HepG2 (cell line): ENCODE measurements around the gene ATP8A2. TPM values are rescaled to one million over a fixed set of nuclear protein-coding genes. Genes with fewer than 3 reads are reported as not detected.

ENCODE experiments used
- ATAC-seq: fragments of 200-7000 bp; cut with Tn5 transposase; 3 replicates; pipeline ENCODE4 v1.9.1; 2020; ENCODE audit warnings: mild to moderate bottlenecking, moderate library complexity
- BruUV-seq: library from RNA; stranded (reverse); fragments of 400-500 nt; replicated peaks from 2 replicates; lab custom pipeline; 2021; lab: Mats Ljungman, UMichigan
- CTCF ChIA-PET: fragments of 300-600 bp; formaldehyde crosslinking; extraction: SDS; loops from one replicate; lab custom pipeline; 2021; ENCODE audit warnings: low total read pairs, inconsistent platforms, low intra/inter-chr PET ratio; lab: Yijun Ruan, JAX
- POLR2A ChIA-PET: fragments of 350-600 bp; sonication (Branson Sonifier 250); formaldehyde crosslinking; loops from one replicate; lab custom pipeline; 2020; ENCODE audit warnings: antibody characterized with exemption, inconsistent platforms; lab: Yijun Ruan, JAX
- DNase-seq: peaks from one replicate; pipeline ENCODE4 v3.0.0-alpha.2; 2015; ENCODE audit warnings: low spot score
- FAIRE-seq: peaks from 3 replicates; lab custom pipeline; 2011; peaks lifted over from hg19 to GRCh38; lab: Jason Lieb, UNC
- H2AFZ ChIP-seq: one replicate; pipeline ENCODE4 v1.6.1; 2011; ENCODE audit warnings: low read length, inconsistent platforms
- H3K27ac ChIP-seq: fragments of 300-600 bp; 3 replicates; pipeline ENCODE4 v1.8.0; 2011; ENCODE audit warnings: mixed run types, mild to moderate bottlenecking, mixed read lengths, low read length, inconsistent platforms; ENCODE audit not compliant: insufficient read depth; ENCODE audit errors: extremely low read length
- H3K27me3 ChIP-seq, 2 experiments: fragments of 200-600 bp in 1 of 2; 2 replicates in 1 of 2; 3 replicates in 1 of 2; pipeline versions ENCODE4 v1.6.0 to v1.8.0; 2011; ENCODE audit warnings: low read length in 2 of 2, mild to moderate bottlenecking in 2 of 2, moderate library complexity in 2 of 2, inconsistent platforms in 1 of 2; ENCODE audit not compliant: insufficient read depth in 2 of 2, control insufficient read depth in 1 of 2
- H3K36me3 ChIP-seq, 2 experiments: fragments of 200-600 bp in 1 of 2; replicated peaks in 1 of 2; 2 replicates in 1 of 2; 3 replicates in 1 of 2; pipeline versions ENCODE4 v1.5.1 to v1.8.0; 2011; ENCODE audit warnings: low read length in 2 of 2, inconsistent platforms in 1 of 2; ENCODE audit not compliant: insufficient read depth in 2 of 2, control insufficient read depth in 1 of 2
- H3K4me1 ChIP-seq: 2 replicates; pipeline ENCODE4 v1.5.1; 2012; ENCODE audit warnings: low read length, inconsistent platforms; ENCODE audit not compliant: insufficient read depth
- H3K4me2 ChIP-seq: 2 replicates; pipeline ENCODE4 v1.6.0; 2011; ENCODE audit warnings: low read depth, low read length, inconsistent platforms
- H3K4me3 ChIP-seq, 3 experiments: fragments of 200-600 bp in 1 of 3; sonication (generic), shearing (Covaris generic) in 1 of 3; replicated peaks in 1 of 3; 2 replicates each; pipeline ENCODE4 v1.5.1; 2011 to 2016; ENCODE audit warnings: low read length in 3 of 3, inconsistent platforms in 2 of 3, low read depth in 2 of 3, mild to moderate bottlenecking in 2 of 3, control low read depth in 1 of 3, mixed read lengths in 1 of 3; ENCODE audit not compliant: insufficient read depth in 1 of 3
- H3K79me2 ChIP-seq: one replicate; pipeline ENCODE4 v1.6.1; 2011; ENCODE audit warnings: low read length, inconsistent platforms; ENCODE audit not compliant: insufficient read depth
- H3K9ac ChIP-seq: 2 replicates; pipeline ENCODE4 v1.6.0; 2011; ENCODE audit warnings: mild to moderate bottlenecking, low read depth, low read length, inconsistent platforms; ENCODE audit not compliant: insufficient read depth
- H3K9me3 ChIP-seq: 2 replicates; pipeline ENCODE4 v1.5.1; 2012; ENCODE audit warnings: mild to moderate bottlenecking, low read length
- H4K20me1 ChIP-seq: 2 replicates; pipeline ENCODE4 v1.6.0; 2011; ENCODE audit warnings: inconsistent platforms, mild to moderate bottlenecking, low read length, moderate library complexity; ENCODE audit not compliant: insufficient read depth
- CERS6 ChIP-seq: sonication (generic); formaldehyde crosslinking; IDR thresholded peaks from 2 replicates; pipeline ENCODE4 v1.5.0; 2020; ENCODE audit warnings: missing genetic modification reagents
- CREB1 ChIP-seq, 2 experiments: fragments of 450-650 bp in 1 of 2; IDR thresholded peaks; 2 replicates each; pipeline ENCODE4 v1.6.1; 2016 to 2017; ENCODE audit warnings: control low read depth in 1 of 2, mild to moderate bottlenecking in 1 of 2, missing compliant biosample characterization in 1 of 2, missing genetic modification characterization in 1 of 2
- GLMP ChIP-seq: sonication (generic); formaldehyde crosslinking; IDR thresholded peaks from 2 replicates; pipeline ENCODE4 v1.9.0; 2021; ENCODE audit warnings: missing genetic modification reagents, mild to moderate bottlenecking, borderline replicate concordance
- RFXAP ChIP-seq: sonication (generic); formaldehyde crosslinking; IDR thresholded peaks from 2 replicates; pipeline ENCODE4 v1.4.0; 2020; ENCODE audit warnings: missing genetic modification reagents, borderline replicate concordance
- SP4 ChIP-seq: sonication (generic); formaldehyde crosslinking; IDR thresholded peaks from 2 replicates; pipeline ENCODE4 v1.8.1; 2023; ENCODE audit warnings: mild to moderate bottlenecking, missing genetic modification reagents
- ZBTB43 ChIP-seq: sonication (generic); formaldehyde crosslinking; conservative IDR thresholded peaks from 2 replicates; pipeline ENCODE4 v1.4.0; 2020; ENCODE audit warnings: missing genetic modification reagents
- ZBTB44 ChIP-seq: sonication (generic); formaldehyde crosslinking; IDR thresholded peaks from 2 replicates; pipeline ENCODE4 v1.4.0; 2020; ENCODE audit warnings: missing genetic modification reagents
- ZNF841 ChIP-seq: sonication (generic); formaldehyde crosslinking; IDR thresholded peaks from 2 replicates; pipeline ENCODE4 v1.8.1; 2023; ENCODE audit warnings: missing genetic modification reagents, borderline replicate concordance
- ZNF850 ChIP-seq: sonication (generic); formaldehyde crosslinking; conservative IDR thresholded peaks from 2 replicates; pipeline ENCODE4 v1.9.0; 2021; ENCODE audit warnings: mild to moderate bottlenecking, missing genetic modification reagents
- WGBS: methylation state at CpG from one replicate; pipeline ENCODE4 v1.1.6; 2017; ENCODE audit warnings: low lambda C conversion rate; 5-methylcytosine and 5-hydroxymethylcytosine counted together
- in situ Hi-C: cut with HindIII; loops from 2 replicates; pipeline ENCODE4 v1.10.0; 2017; ENCODE audit warnings: low pct_unique_long_range_greater_than_20kb; ENCODE audit not compliant: extremely low pct_ligation_motif_present
- intact Hi-C: fragments of 100-400 bp; cut with micrococcal nuclease; formaldehyde crosslinking; loops from one replicate; pipeline ENCODE4 v1.10.0; 2022; ENCODE audit not compliant: unreplicated experiment
- polyA plus RNA-seq, 8 experiments: library from polyadenylated mRNA; depleted of rRNA in 3 of 8; stranded (reverse) in 7 of 8; unstranded in 1 of 8; fragments of >200 nt; fragmentation: Illumina TruSeq in 4 of 8; extraction: Trizol in 4 of 8; gene quantifications; 2 replicates each; pipeline versions ENCODE4 v1.2.1 to v1.2.3, GENCODE V29; 2011 to 2016; ENCODE audit warnings: low read depth in 4 of 8, missing spikeins in 1 of 8, mixed read lengths in 1 of 8; ENCODE audit not compliant: insufficient read depth in 1 of 8
- total RNA-seq, 5 experiments: library from RNA; depleted of rRNA; stranded (reverse); fragments of >200 nt; fragmentation: Illumina TruSeq; extraction: Trizol; gene quantifications; 2 replicates each; pipeline ENCODE4 v1.2.3, GENCODE V29; 2016; ENCODE audit warnings: low read depth in 1 of 5

Gene ATP8A2
- total and polyA plus RNA-seq, 2 of the 13 experiments (the other 11 are each of a cell fraction or from before 2014, with no cell fraction given), result 0.09 TPM; not detected in 1

- Histone ChIP-seq H3K79me2 (no peaks in the 10 kb centered on the region), H4K20me1 (no peaks in the 10 kb centered on the region), H3K9me3 (no peaks in the 10 kb centered on the region), H3K27me3 (no peaks in the 10 kb centered on the region), H2AFZ (no peak overlapping the region), H3K4me2 (no peak overlapping the region), H3K36me3 (no peaks in the 10 kb centered on the region), H3K4me1 (no peaks in the 10 kb centered on the region), H3K9ac (no peak overlapping the region), H3K4me3 (no peak overlapping the region), H3K27ac (no peak overlapping the region)
- CTCF ChIA-PET, result no interaction called here
- DNase-seq (no peak), FAIRE-seq (no peak)
- POLR2A ChIA-PET, result no interaction called here
- in situ Hi-C loops, result no loop called here
- BruUV-seq, result no TSS peak
- intact Hi-C loops, result no loop called here
- WGBS, result 47% methylated on average over 7 of the region's 7 CpGs
- TF ChIP-seq CREB1 (IDR thresholded peaks at IDR 0.05) (no peak), CREB1 (CRISPR knock-in tag; IDR thresholded peaks at IDR 0.05) (no peak), ZNF850 (CRISPR knock-in tag) (no peak), ZBTB43 (CRISPR knock-in tag) (no peak), ZNF841 (CRISPR knock-in tag) (no peak), SP4 (CRISPR knock-in tag) (no peak), CERS6 (CRISPR knock-in tag) (no peak), GLMP (CRISPR knock-in tag) (no peak), ZBTB44 (CRISPR knock-in tag) (no peak), RFXAP (CRISPR knock-in tag) (no peak)
- TF ChIP-seq, all 625 proteins: peak for 0
- no peak for ATAC-seq
These were observed 406.6 kb downstream of the ATP8A2 start for GRCh38 chr13:25778365-25778764.
